NCI-H510A treated with DMSO at 0.1 percent for 48 hours (cell line): ENCODE measurements around the gene SMKR1.
"Not testable (repeated sequence)": the region's sequence is repeated elsewhere in the genome, so short reads cannot be mapped to it uniquely, and the experiment has no call there.

Source experiments
- DNase-seq: peaks from one replicate; lab custom pipeline; 2025; lab: John Stamatoyannopoulos, UW

SMKR1 gene

GRCh38 chr7:129525225-129525862 lies 23.0 kb downstream of the SMKR1 start:
- no peak for DNase-seq

- no peak for DNase-seq
Measured at GRCh38 chr7:129529643-129530042, 27.3 kb downstream of the SMKR1 start.

GRCh38 chr7:129530795-129531391 lies 28.6 kb downstream of the SMKR1 start:
- DNase-seq = no peak

- DNase-seq = no peak
Measured at GRCh38 chr7:129531721-129532120, 29.4 kb downstream of the SMKR1 start.

- DNase-seq = no peak
Measured at GRCh38 chr7:129532375-129532774, 30.0 kb downstream of the SMKR1 start.

GRCh38 chr7:129534558-129535274 lies 32.4 kb downstream of the SMKR1 start:
- DNase-seq = not testable (repeated sequence)

- DNase-seq = no peak
Measured at GRCh38 chr7:129535896-129536295, 33.6 kb downstream of the SMKR1 start.

GRCh38 chr7:129536323-129536722 lies 34.0 kb downstream of the SMKR1 start:
- DNase-seq = no peak

- no peak for DNase-seq
Measured at GRCh38 chr7:129538790-129539189, 36.5 kb downstream of the SMKR1 start.

GRCh38 chr7:129540340-129540739 lies 38.0 kb downstream of the SMKR1 start:
- no peak for DNase-seq

- DNase-seq = no peak
Measured at GRCh38 chr7:129544700-129545099, 42.4 kb downstream of the SMKR1 start.

GRCh38 chr7:129550693-129551360 lies 48.5 kb downstream of the SMKR1 start:
- DNase-seq = no peak

- peak; percentile 74 for DNase-seq
Measured at GRCh38 chr7:129553899-129554461, 51.6 kb downstream of the SMKR1 start.

- no peak for DNase-seq
Measured at GRCh38 chr7:129556607-129557133, 54.3 kb downstream of the SMKR1 start.

- peak; percentile 19 for DNase-seq
Measured at GRCh38 chr7:129557686-129558481, 55.6 kb downstream of the SMKR1 start.

GRCh38 chr7:129559564-129559963 lies 57.2 kb downstream of the SMKR1 start:
- DNase-seq = no peak

- DNase-seq = no peak
Measured at GRCh38 chr7:129560831-129561230, 58.5 kb downstream of the SMKR1 start.

GRCh38 chr7:129561677-129562359 lies 59.5 kb downstream of the SMKR1 start:
- no peak for DNase-seq
